Fibroblast of lung (primary cell): ENCODE data around the gene STXBP4. TPM values are rescaled to one million over a fixed set of nuclear protein-coding genes. Genes with fewer than 3 reads are reported as not detected.

Source experiments
- DNase-seq, 2 donors: peaks; one replicate each; pipeline versions ENCODE4 v3.0.0 to v3.0.0-alpha.2; 2010; ENCODE audit warnings: low read depth in 2 of 2
- H2AFZ ChIP-seq: 2 replicates; pipeline ENCODE4 v1.5.1; 2012; ENCODE audit warnings: low read length, control low read depth, inconsistent platforms
- H3K27ac ChIP-seq: 2 replicates; pipeline ENCODE4 v1.5.1; 2011; ENCODE audit warnings: low read length, control low read depth; ENCODE audit not compliant: insufficient read depth
- H3K27me3 ChIP-seq: 2 replicates; pipeline ENCODE4 v1.5.1; 2011; ENCODE audit warnings: mild to moderate bottlenecking, low read length; ENCODE audit not compliant: control insufficient read depth, insufficient read depth
- H3K36me3 ChIP-seq: 2 replicates; pipeline ENCODE4 v1.5.1; 2011; ENCODE audit warnings: low read length; ENCODE audit not compliant: control insufficient read depth, insufficient read depth
- H3K4me1 ChIP-seq: 2 replicates; pipeline ENCODE4 v1.5.1; 2011; ENCODE audit warnings: low read length; ENCODE audit not compliant: control insufficient read depth, insufficient read depth; ENCODE audit errors: extremely low read depth
- H3K4me2 ChIP-seq: 2 replicates; pipeline ENCODE4 v1.5.1; 2011; ENCODE audit warnings: low read length, control low read depth; ENCODE audit not compliant: insufficient read depth; ENCODE audit errors: extremely low read depth
- H3K4me3 ChIP-seq, 4 experiments: fragments of 200-600 bp in 1 of 4; sonication (generic) in 1 of 4; replicated peaks in 1 of 4; 2 replicates each; pipeline ENCODE4 v1.5.1; 2011 to 2016; ENCODE audit warnings: low read length in 4 of 4, low read depth in 3 of 4, mild to moderate bottlenecking in 3 of 4, control low read depth in 2 of 4, inconsistent platforms in 1 of 4, mixed read lengths in 1 of 4; ENCODE audit not compliant: insufficient read depth in 1 of 4; ENCODE audit errors: control extremely low read depth in 1 of 4
- H3K79me2 ChIP-seq: 2 replicates; pipeline ENCODE4 v1.5.1; 2012; ENCODE audit warnings: mild to moderate bottlenecking, low read length, inconsistent platforms; ENCODE audit not compliant: control insufficient read depth, insufficient read depth
- H3K9ac ChIP-seq: 2 replicates; pipeline ENCODE4 v1.5.1; 2011; ENCODE audit warnings: mild to moderate bottlenecking, low read length, control low read depth; ENCODE audit not compliant: insufficient read depth
- H3K9me3 ChIP-seq: 2 replicates; pipeline ENCODE4 v1.5.1; 2012; ENCODE audit warnings: low read depth, low read length; ENCODE audit not compliant: control insufficient read depth, insufficient read depth
- H4K20me1 ChIP-seq: 2 replicates; pipeline ENCODE4 v1.5.1; 2011; ENCODE audit warnings: low read length; ENCODE audit not compliant: control insufficient read depth, insufficient read depth; ENCODE audit errors: extremely low read depth
- EZH2 ChIP-seq: IDR thresholded peaks from 2 replicates; pipeline ENCODE4 v1.5.1; 2012; ENCODE audit warnings: low read length, control low read depth, mild to moderate bottlenecking; ENCODE audit errors: missing control alignments
- polyA plus RNA-seq, 2 donors: library from polyadenylated mRNA; depleted of rRNA in 1 of 2; stranded (reverse) in 1 of 2; unstranded in 1 of 2; fragments of >200 nt; gene quantifications; 2 replicates each; pipeline ENCODE4 v1.2.1, GENCODE V29; 2011 to 2012; ENCODE audit warnings: missing spikeins in 1 of 2
- total RNA-seq: library from RNA; depleted of rRNA; stranded (reverse); fragments of >200 nt; gene quantifications from 2 replicates; pipeline ENCODE4 v1.2.1, GENCODE V29; 2014
- TF ChIP-seq, protein P1 (sequence below), 2 donors: IDR thresholded peaks in 1 of 2; conservative IDR thresholded peaks in 1 of 2; 1 replicate in 1 of 2; 2 replicates in 1 of 2; pipeline ENCODE4 v1.5.1; 2011 to 2012; ENCODE audit warnings: low read length in 2 of 2, control low read depth in 1 of 2, inconsistent platforms in 1 of 2, low read depth in 1 of 2, mild to moderate bottlenecking in 1 of 2

Gene STXBP4
- total and polyA plus RNA-seq, 2 donors (not counting 1 experiment from before 2014, with no cell fraction given) = 5.6 to 9.8 TPM

DNA sequence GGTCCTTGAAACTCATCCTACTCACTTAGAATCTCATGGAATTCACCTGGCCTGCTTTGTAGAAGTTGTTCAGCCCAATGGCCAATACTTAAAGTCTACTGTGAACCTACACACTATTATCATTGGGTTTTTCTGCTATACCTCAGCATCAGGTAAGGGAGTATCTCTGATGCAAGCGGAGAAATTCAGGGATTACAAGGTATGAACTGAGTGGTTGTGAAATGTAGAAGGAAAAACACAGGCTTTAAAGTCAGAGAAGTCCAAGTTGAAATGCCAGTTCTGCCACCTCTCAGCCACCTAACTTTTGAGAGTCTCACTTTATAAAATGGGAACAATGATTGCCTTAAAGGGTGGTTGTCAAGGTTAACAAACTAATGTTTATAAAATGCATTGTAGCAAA lies 31.1 kb upstream of the STXBP4 start:
- H3K9ac ChIP-seq = no peak overlapping the region
- H3K9me3 ChIP-seq = no peaks in the 10 kb centered on the region
- no peaks in the 10 kb centered on the region for H3K27me3 ChIP-seq
- no peaks in the 10 kb centered on the region for H3K79me2 ChIP-seq
- TF ChIP-seq EZH2 = no peak
- TF ChIP-seq, protein P1, sequence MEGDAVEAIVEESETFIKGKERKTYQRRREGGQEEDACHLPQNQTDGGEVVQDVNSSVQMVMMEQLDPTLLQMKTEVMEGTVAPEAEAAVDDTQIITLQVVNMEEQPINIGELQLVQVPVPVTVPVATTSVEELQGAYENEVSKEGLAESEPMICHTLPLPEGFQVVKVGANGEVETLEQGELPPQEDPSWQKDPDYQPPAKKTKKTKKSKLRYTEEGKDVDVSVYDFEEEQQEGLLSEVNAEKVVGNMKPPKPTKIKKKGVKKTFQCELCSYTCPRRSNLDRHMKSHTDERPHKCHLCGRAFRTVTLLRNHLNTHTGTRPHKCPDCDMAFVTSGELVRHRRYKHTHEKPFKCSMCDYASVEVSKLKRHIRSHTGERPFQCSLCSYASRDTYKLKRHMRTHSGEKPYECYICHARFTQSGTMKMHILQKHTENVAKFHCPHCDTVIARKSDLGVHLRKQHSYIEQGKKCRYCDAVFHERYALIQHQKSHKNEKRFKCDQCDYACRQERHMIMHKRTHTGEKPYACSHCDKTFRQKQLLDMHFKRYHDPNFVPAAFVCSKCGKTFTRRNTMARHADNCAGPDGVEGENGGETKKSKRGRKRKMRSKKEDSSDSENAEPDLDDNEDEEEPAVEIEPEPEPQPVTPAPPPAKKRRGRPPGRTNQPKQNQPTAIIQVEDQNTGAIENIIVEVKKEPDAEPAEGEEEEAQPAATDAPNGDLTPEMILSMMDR (conservative IDR thresholded peaks at IDR 0.05 in 1 of 2, IDR thresholded peaks at IDR 0.05 in 1 of 2; ENCODE audit: low read depth in 1 of 2, low read length in 2 of 2) = no peak
- no peak overlapping the region for H3K27ac ChIP-seq
- no peaks in the 10 kb centered on the region for H3K36me3 ChIP-seq
- H2AFZ ChIP-seq = no peak overlapping the region
- H3K4me2 ChIP-seq = no peak overlapping the region
- H3K4me1 ChIP-seq = no peaks in the 10 kb centered on the region
- DNase-seq = no peak
- H3K4me3 ChIP-seq = no peak overlapping the region
- H4K20me1 ChIP-seq = no peaks in the 10 kb centered on the region

DNA sequence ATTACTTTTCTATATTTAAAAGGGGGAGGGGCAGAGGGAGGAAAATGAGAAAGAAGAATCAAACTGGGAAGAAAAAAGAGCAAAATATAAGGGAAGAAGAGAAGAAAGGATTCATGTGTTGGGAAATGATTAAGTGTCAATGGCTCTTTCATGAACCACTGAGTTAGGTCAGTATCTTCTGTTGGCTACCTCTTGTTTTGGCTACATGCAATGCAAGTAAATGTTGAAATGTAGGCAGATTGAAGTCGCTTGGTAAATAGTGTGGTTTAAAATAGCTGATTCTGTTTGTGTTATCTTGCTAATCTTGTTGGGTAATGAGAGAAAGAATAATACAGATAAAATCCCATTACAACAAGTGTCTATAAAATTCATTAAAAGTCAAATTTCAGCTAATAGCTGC lies 27.3 kb upstream of the STXBP4 start:
- Histone ChIP-seq H3K36me3 (no peaks in the 10 kb centered on the region), H2AFZ (no peak overlapping the region)
- DNase-seq = no peak

DNA sequence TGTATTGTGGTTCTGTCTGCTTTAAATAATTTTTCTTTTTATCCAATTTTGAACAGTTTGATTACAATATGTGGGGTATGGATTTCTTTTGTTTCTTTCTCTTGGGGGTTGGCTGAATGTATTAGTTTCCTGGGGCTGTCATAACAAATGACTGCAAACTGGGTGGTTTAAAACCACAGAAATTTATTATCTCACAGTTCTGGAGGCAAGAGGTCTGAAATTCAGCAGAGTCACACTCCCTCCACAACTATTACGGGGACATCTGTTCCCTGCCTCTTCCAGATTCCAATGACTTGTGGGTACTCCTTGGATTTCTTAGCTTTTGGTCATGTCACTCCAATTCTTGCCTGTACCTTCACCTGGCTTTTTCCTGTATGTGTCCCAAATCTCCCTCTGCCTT lies 23.8 kb upstream of the STXBP4 start:
- no peak overlapping the region for H3K9ac ChIP-seq

More for the DNA sequence above, 27.3 kb upstream of the STXBP4 start:
- Histone ChIP-seq H3K79me2 (no peaks in the 10 kb centered on the region), H3K4me1 (no peaks in the 10 kb centered on the region), H4K20me1 (no peaks in the 10 kb centered on the region), H3K4me3 (no peak overlapping the region), H3K9ac (no peak overlapping the region), H3K4me2 (no peak overlapping the region), H3K27ac (no peak overlapping the region), H3K9me3 (no peaks in the 10 kb centered on the region), H3K27me3 (no peaks in the 10 kb centered on the region)
- no peak for TF ChIP-seq EZH2
- TF ChIP-seq, protein P1 (conservative IDR thresholded peaks at IDR 0.05 in 1 of 2, IDR thresholded peaks at IDR 0.05 in 1 of 2; ENCODE audit: low read depth in 1 of 2, low read length in 2 of 2) = no peak

More for the DNA sequence above, 23.8 kb upstream of the STXBP4 start:
- no peaks in the 10 kb centered on the region for H3K9me3 ChIP-seq
- H3K4me2 ChIP-seq = no peak overlapping the region
- H3K27ac ChIP-seq = no peak overlapping the region
- TF ChIP-seq EZH2 = no peak
- TF ChIP-seq, protein P1 (conservative IDR thresholded peaks at IDR 0.05 in 1 of 2, IDR thresholded peaks at IDR 0.05 in 1 of 2; ENCODE audit: low read depth in 1 of 2, low read length in 2 of 2) = no peak
- H3K4me3 ChIP-seq = no peak overlapping the region
- H3K79me2 ChIP-seq = no peaks in the 10 kb centered on the region
- peak in 1 of 2 donors; percentile 70 for DNase-seq
- H3K27me3 ChIP-seq = no peaks in the 10 kb centered on the region
- H4K20me1 ChIP-seq = no peaks in the 10 kb centered on the region
- no peaks in the 10 kb centered on the region for H3K36me3 ChIP-seq
- H2AFZ ChIP-seq = no peak overlapping the region
- peaks cover 2% of the 10 kb centered on the region for H3K4me1 ChIP-seq
